ENCODE data around the gene ANKRD31. TPM values are rescaled to one million over a fixed set of nuclear protein-coding genes. Genes with fewer than 3 reads are reported as not detected.
"Not testable (repeated sequence)": the region's sequence is repeated elsewhere in the genome, so short reads cannot be mapped to it uniquely, and the experiment has no call there.

The ANKRD31 gene
- total and polyA plus RNA-seq, 7 experiments from 2014 or later: 0.22 to 1.6 (median 0.59) TPM

DNA sequence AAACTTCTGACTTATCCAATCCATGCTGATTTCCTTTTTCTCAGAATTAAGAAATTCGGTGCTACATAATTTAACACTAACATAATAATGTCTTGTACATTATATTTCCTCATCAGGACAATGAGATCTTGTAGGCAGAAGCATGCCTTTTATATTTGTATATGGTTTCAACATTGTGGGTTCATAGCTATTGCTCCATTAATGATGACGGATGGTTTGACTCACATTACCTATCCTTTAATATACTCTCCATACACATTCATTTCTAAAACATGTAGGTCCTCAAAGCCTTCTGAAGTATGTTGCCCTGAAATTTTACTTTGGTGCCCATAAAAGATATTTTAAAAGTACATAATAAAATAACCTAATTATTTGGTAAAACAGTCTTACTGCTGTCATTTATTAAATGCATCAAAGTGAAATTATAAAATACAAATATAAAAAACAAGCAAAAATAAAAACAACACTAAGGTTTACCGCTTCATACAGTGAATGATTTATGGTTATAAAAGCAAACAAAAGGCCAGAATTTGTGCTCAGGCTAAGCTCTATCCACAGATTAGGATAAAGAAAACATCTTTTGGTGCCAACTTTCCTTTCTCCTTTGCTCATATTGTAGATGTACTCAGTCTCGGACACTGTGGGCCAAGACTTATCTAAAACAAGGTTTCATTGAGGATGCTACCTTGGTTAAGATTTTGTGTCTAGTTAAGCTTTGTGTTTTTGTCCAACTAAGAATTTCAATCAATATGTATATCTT, 123.1 kb downstream of the ANKRD31 start:
- Histone ChIP-seq H3K4me3 (ENCODE audit: low read length) (no peak overlapping the region), H3K27me3 (ENCODE audit: control insufficient read depth in 2 of 2, insufficient read depth in 2 of 2, low read length in 2 of 2) (no peaks in the 10 kb centered on the region), H3K36me3 (ENCODE audit: control insufficient read depth in 2 of 3, insufficient read depth in 3 of 3, low read length in 3 of 3) (no peaks in the 10 kb centered on the region), H3K9me3 (ENCODE audit: control insufficient read depth in 2 of 3, low read length in 3 of 3) (no peaks in the 10 kb centered on the region), H3K4me1 (ENCODE audit: control insufficient read depth in 2 of 2, insufficient read depth in 2 of 2, low read length in 2 of 2) (peaks cover 0 to 19% of the 10 kb centered on the region in 2 donors), H3K27ac (ENCODE audit: low read depth, low read length) (no peak overlapping the region)
- intact Hi-C loops (cut with micrococcal nuclease): no loop called here
- Mint-ChIP-seq H3K27me3 (no peaks in the 10 kb centered on the region), H3K4me3 (no peak overlapping the region), H3K36me3 (no peaks in the 10 kb centered on the region), H3K4me1 (peaks cover 0 to 37% (median 33%) of the 10 kb centered on the region in 7 donors), H3K9me3 (peaks cover 0 to 7% (median 0%) of the 10 kb centered on the region in 11 donors), H3K27ac (no peak overlapping the region)
- ChIA-PET POLR2A (interaction anchor here (0.7 to 1.0 kb wide), 2 partner anchors 9 to 11 kb away, joined by 3 to 4 read pairs; no protein-coding TSS in a partner anchor), CTCF (no interaction called here)
- no peak for DNase-seq
- no peak for ATAC-seq

GRCh38 chr5:75108931-75109596, 127.6 kb downstream of the ANKRD31 start:
- no peak overlapping the region for H3K27ac ChIP-seq (ENCODE audit: low read depth, low read length)
- ChIA-PET CTCF (interaction anchor here (0.6 to 1.6 kb wide), 3 partner anchors 59 to 222 kb away, joined by 3 to 6 read pairs (median 3); partner anchors contain the start of gene ANKRD31), POLR2A (interaction anchor here (0.6 to 2.5 kb wide), 5 partner anchors 55 to 157 kb away, joined by 3 to 8 read pairs (median 3); partner anchors contain the start of gene ANKRD31)
- H3K9me3 ChIP-seq (ENCODE audit: control insufficient read depth in 2 of 3, low read length in 3 of 3): no peaks in the 10 kb centered on the region
- DNase-seq (peak in 6 of 9 donors; percentile 16 to 39 (median 26)), ATAC-seq (peak; percentile 47)
- no peak overlapping the region for H3K4me3 ChIP-seq (ENCODE audit: low read length)
- intact Hi-C loops (cut with micrococcal nuclease): loop anchor here in 1 of 2 donors (1.0 to 2.0 kb wide), 2 partner anchors 48 to 59 kb away; no protein-coding TSS in a partner anchor
- H3K36me3 ChIP-seq (ENCODE audit: control insufficient read depth in 2 of 3, insufficient read depth in 3 of 3, low read length in 3 of 3): no peaks in the 10 kb centered on the region
- no peaks in the 10 kb centered on the region for H3K27me3 ChIP-seq (ENCODE audit: control insufficient read depth in 2 of 2, insufficient read depth in 2 of 2, low read length in 2 of 2)
- Mint-ChIP-seq H3K9me3 (peaks cover 0 to 1% (median 0%) of the 10 kb centered on the region in 11 donors), H3K27ac (peak overlapping the region in 8 of 9 donors; percentile 7 to 82 (median 67)), H3K27me3 (peaks cover 0 to 3% (median 0%) of the 10 kb centered on the region in 5 donors), H3K4me1 (peaks cover 0 to 49% (median 35%) of the 10 kb centered on the region in 7 donors), H3K36me3 (no peaks in the 10 kb centered on the region), H3K4me3 (peak overlapping the region in 2 of 10 donors; percentile 1 to 7)
- peaks cover 0 to 19% of the 10 kb centered on the region in 2 donors for H3K4me1 ChIP-seq (ENCODE audit: control insufficient read depth in 2 of 2, insufficient read depth in 2 of 2, low read length in 2 of 2)

GRCh38 chr5:75108515-75108914, 128.2 kb downstream of the ANKRD31 start:
- peaks cover 0 to 19% of the 10 kb centered on the region in 2 donors for H3K4me1 ChIP-seq (ENCODE audit: control insufficient read depth in 2 of 2, insufficient read depth in 2 of 2, low read length in 2 of 2)
- no peaks in the 10 kb centered on the region for H3K27me3 ChIP-seq (ENCODE audit: control insufficient read depth in 2 of 2, insufficient read depth in 2 of 2, low read length in 2 of 2)
- ChIA-PET POLR2A (interaction anchor here (0.6 to 2.5 kb wide), 4 partner anchors 55 to 157 kb away, joined by 3 to 8 read pairs (median 3); partner anchors contain the start of gene ANKRD31), CTCF (interaction anchor here (0.6 kb wide), 1 partner anchor 223 kb away, joined by 3 read pairs; no protein-coding TSS in a partner anchor)
- intact Hi-C loops (cut with micrococcal nuclease): loop anchor here in 1 of 2 donors (2.0 kb wide), 1 partner anchor 48 kb away; no protein-coding TSS in a partner anchor
- Mint-ChIP-seq H3K9me3 (peaks cover 0 to 2% (median 0%) of the 10 kb centered on the region in 11 donors), H3K4me1 (peaks cover 0 to 49% (median 35%) of the 10 kb centered on the region in 7 donors), H3K27ac (no peak overlapping the region), H3K4me3 (no peak overlapping the region), H3K36me3 (no peaks in the 10 kb centered on the region), H3K27me3 (peaks cover 0 to 3% (median 0%) of the 10 kb centered on the region in 5 donors)
- no peak for DNase-seq
- no peak overlapping the region for H3K27ac ChIP-seq (ENCODE audit: low read depth, low read length)
- H3K9me3 ChIP-seq (ENCODE audit: control insufficient read depth in 2 of 3, low read length in 3 of 3): no peaks in the 10 kb centered on the region
- no peak for ATAC-seq
- no peaks in the 10 kb centered on the region for H3K36me3 ChIP-seq (ENCODE audit: control insufficient read depth in 2 of 3, insufficient read depth in 3 of 3, low read length in 3 of 3)
- H3K4me3 ChIP-seq (ENCODE audit: low read length): no peak overlapping the region

DNA sequence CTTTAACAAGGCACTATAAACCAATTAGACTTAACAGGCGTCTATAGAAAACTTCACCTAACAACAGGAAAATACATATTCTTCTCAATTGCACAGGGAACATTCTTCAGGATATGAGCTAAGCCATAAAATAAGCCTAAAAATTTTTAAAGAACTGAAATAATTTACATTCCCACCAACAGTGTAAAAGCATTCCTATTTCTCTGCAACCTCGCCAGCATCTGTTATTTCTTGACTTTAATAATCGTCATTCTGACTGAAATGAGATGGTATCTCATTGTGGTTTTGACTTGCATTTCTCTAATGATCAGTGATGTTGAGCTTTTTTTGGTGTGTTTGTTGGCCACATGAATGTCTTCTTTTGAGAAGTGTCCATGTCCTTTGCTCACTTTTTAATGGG, 140.7 kb downstream of the ANKRD31 start:
- H3K27me3 Mint-ChIP-seq; H3K27ac Mint-ChIP-seq; H3K36me3 ChIP-seq (ENCODE audit: control insufficient read depth in 2 of 3, insufficient read depth in 3 of 3, low read length in 3 of 3); H3K4me1 ChIP-seq (ENCODE audit: control insufficient read depth in 2 of 2, insufficient read depth in 2 of 2, low read length in 2 of 2); H3K36me3 Mint-ChIP-seq; DNase-seq; H3K27me3 ChIP-seq (ENCODE audit: control insufficient read depth in 2 of 2, insufficient read depth in 2 of 2, low read length in 2 of 2); CTCF ChIA-PET; intact Hi-C loops (cut with micrococcal nuclease); H3K9me3 ChIP-seq (ENCODE audit: control insufficient read depth in 2 of 3, low read length in 3 of 3); H3K27ac ChIP-seq (ENCODE audit: low read depth, low read length); H3K4me3 ChIP-seq (ENCODE audit: low read length); H3K4me3 Mint-ChIP-seq; ATAC-seq: not testable (repeated sequence)
- H3K9me3 Mint-ChIP-seq: peaks cover 0 to 11% (median 4%) of the 10 kb centered on the region in 11 donors
- peaks cover 0 to 24% (median 6%) of the 10 kb centered on the region in 7 donors for H3K4me1 Mint-ChIP-seq
- POLR2A ChIA-PET: interaction anchor here (0.7 kb wide), 1 partner anchor 104 kb away, joined by 3 read pairs; no protein-coding TSS in a partner anchor

GRCh38 chr5:75091597-75091996, 145.1 kb downstream of the ANKRD31 start:
- no peak overlapping the region for H3K4me3 Mint-ChIP-seq
- peaks cover 0 to 5% of the 10 kb centered on the region in 2 donors for H3K4me1 ChIP-seq (ENCODE audit: control insufficient read depth in 2 of 2, insufficient read depth in 2 of 2, low read length in 2 of 2)
- ChIA-PET POLR2A (interaction anchor here (0.8 to 1.3 kb wide), 3 partner anchors 34 to 84 kb away, joined by 3 to 5 read pairs (median 5); no protein-coding TSS in a partner anchor), CTCF (interaction anchor here (0.9 to 1.3 kb wide), 2 partner anchors 10 to 41 kb away, joined by 3 to 4 read pairs; no protein-coding TSS in a partner anchor)
- H3K9me3 Mint-ChIP-seq: peaks cover 0 to 2% (median 0%) of the 10 kb centered on the region in 11 donors
- no peak for ATAC-seq
- intact Hi-C loops (cut with micrococcal nuclease): no loop called here
- no peaks in the 10 kb centered on the region for H3K27me3 ChIP-seq (ENCODE audit: control insufficient read depth in 2 of 2, insufficient read depth in 2 of 2, low read length in 2 of 2)
- no peak for DNase-seq
- peaks cover 0 to 45% (median 17%) of the 10 kb centered on the region in 7 donors for H3K4me1 Mint-ChIP-seq
- peaks cover 0 to 2% (median 0%) of the 10 kb centered on the region in 5 donors for H3K27me3 Mint-ChIP-seq
- no peak overlapping the region for H3K27ac Mint-ChIP-seq
- H3K36me3 ChIP-seq (ENCODE audit: control insufficient read depth in 2 of 3, insufficient read depth in 3 of 3, low read length in 3 of 3): no peaks in the 10 kb centered on the region
- H3K36me3 Mint-ChIP-seq: no peaks in the 10 kb centered on the region
- no peak overlapping the region for H3K4me3 ChIP-seq (ENCODE audit: low read length)
- H3K9me3 ChIP-seq (ENCODE audit: control insufficient read depth in 2 of 3, low read length in 3 of 3): no peaks in the 10 kb centered on the region
- no peak overlapping the region for H3K27ac ChIP-seq (ENCODE audit: low read depth, low read length)

- Histone ChIP-seq H3K27ac (ENCODE audit: low read depth, low read length) (no peak overlapping the region), H3K4me1 (ENCODE audit: control insufficient read depth in 2 of 2, insufficient read depth in 2 of 2, low read length in 2 of 2) (peaks cover 0 to 5% of the 10 kb centered on the region in 2 donors), H3K9me3 (ENCODE audit: control insufficient read depth in 2 of 3, low read length in 3 of 3) (no peaks in the 10 kb centered on the region), H3K27me3 (ENCODE audit: control insufficient read depth in 2 of 2, insufficient read depth in 2 of 2, low read length in 2 of 2) (no peaks in the 10 kb centered on the region), H3K4me3 (ENCODE audit: low read length) (no peak overlapping the region), H3K36me3 (ENCODE audit: control insufficient read depth in 2 of 3, insufficient read depth in 3 of 3, low read length in 3 of 3) (no peaks in the 10 kb centered on the region)
- intact Hi-C loops (cut with micrococcal nuclease): loop anchor here in 1 of 2 donors (1.0 to 5.0 kb wide), 2 partner anchors 11 to 37 kb away; partner anchors contain the start of gene GCNT4
- no peak for ATAC-seq
- Mint-ChIP-seq H3K36me3 (no peaks in the 10 kb centered on the region), H3K27ac (no peak overlapping the region), H3K4me3 (no peak overlapping the region), H3K9me3 (peaks cover 0 to 2% (median 0%) of the 10 kb centered on the region in 11 donors), H3K4me1 (peaks cover 0 to 36% (median 9%) of the 10 kb centered on the region in 7 donors), H3K27me3 (peaks cover 0 to 4% (median 0%) of the 10 kb centered on the region in 5 donors)
- ChIA-PET CTCF (interaction anchor here (0.7 kb wide), 1 partner anchor 36 kb away, joined by 4 read pairs; no protein-coding TSS in a partner anchor), POLR2A (no interaction called here)
- no peak for DNase-seq
Measured at GRCh38 chr5:75089662-75090061, 147.0 kb downstream of the ANKRD31 start.

All from naive thymus-derived CD4-positive, alpha-beta T cell (primary cell).